Fibroblast of the aortic adventitia (primary cell): Measurements from ENCODE around the gene NAV2. TPM values are rescaled to one million over a fixed set of nuclear protein-coding genes. Genes with fewer than 3 reads are reported as not detected.

Experiments used
- DNase-seq: peaks from one replicate; pipeline ENCODE4 v3.0.0-alpha.2; 2010; ENCODE audit warnings: low read depth
- H3K4me3 ChIP-seq: 2 replicates; pipeline ENCODE4 v1.5.1; 2011; ENCODE audit warnings: low read depth, mild to moderate bottlenecking, control low read depth, low read length, moderate library complexity
- total RNA-seq: library from RNA; depleted of rRNA; stranded (reverse); fragments of >200 nt; gene quantifications from 2 replicates; pipeline ENCODE4 v1.2.3, GENCODE V29; 2012; ENCODE audit warnings: low replicate concordance
- TF ChIP-seq, protein P1 (sequence below): IDR thresholded peaks from 2 replicates; pipeline ENCODE4 v1.5.1; 2011; ENCODE audit warnings: mild to moderate bottlenecking, low read length, control low read depth, inconsistent platforms; ENCODE audit not compliant: insufficient read depth

Gene NAV2
- total RNA-seq, 1 donor, result 44.6 TPM

DNA sequence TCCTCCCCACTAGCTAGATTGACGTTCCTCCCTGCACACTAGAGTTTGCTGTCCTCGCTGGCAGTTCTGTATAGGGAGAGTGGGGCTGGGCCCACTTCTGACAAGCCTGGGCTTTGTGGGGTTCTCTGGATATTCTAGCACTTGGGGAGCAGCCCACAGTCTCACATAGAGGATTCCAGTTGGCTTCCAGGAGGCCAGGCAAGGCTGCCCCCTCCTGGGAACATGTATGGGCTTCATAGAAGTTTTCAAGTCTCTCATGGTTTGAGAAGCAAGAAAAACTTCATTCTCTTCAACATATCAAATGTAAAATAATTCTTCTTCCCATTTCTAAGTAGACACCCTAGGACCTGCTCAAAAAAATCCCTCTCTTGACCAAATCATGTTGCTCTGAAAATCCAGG is 87.5 kb downstream of the NAV2 start:
- no peak overlapping the region for H3K4me3 ChIP-seq
- TF ChIP-seq, protein P1, sequence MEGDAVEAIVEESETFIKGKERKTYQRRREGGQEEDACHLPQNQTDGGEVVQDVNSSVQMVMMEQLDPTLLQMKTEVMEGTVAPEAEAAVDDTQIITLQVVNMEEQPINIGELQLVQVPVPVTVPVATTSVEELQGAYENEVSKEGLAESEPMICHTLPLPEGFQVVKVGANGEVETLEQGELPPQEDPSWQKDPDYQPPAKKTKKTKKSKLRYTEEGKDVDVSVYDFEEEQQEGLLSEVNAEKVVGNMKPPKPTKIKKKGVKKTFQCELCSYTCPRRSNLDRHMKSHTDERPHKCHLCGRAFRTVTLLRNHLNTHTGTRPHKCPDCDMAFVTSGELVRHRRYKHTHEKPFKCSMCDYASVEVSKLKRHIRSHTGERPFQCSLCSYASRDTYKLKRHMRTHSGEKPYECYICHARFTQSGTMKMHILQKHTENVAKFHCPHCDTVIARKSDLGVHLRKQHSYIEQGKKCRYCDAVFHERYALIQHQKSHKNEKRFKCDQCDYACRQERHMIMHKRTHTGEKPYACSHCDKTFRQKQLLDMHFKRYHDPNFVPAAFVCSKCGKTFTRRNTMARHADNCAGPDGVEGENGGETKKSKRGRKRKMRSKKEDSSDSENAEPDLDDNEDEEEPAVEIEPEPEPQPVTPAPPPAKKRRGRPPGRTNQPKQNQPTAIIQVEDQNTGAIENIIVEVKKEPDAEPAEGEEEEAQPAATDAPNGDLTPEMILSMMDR, result peak; percentile 33
- DNase-seq, result no peak

DNA sequence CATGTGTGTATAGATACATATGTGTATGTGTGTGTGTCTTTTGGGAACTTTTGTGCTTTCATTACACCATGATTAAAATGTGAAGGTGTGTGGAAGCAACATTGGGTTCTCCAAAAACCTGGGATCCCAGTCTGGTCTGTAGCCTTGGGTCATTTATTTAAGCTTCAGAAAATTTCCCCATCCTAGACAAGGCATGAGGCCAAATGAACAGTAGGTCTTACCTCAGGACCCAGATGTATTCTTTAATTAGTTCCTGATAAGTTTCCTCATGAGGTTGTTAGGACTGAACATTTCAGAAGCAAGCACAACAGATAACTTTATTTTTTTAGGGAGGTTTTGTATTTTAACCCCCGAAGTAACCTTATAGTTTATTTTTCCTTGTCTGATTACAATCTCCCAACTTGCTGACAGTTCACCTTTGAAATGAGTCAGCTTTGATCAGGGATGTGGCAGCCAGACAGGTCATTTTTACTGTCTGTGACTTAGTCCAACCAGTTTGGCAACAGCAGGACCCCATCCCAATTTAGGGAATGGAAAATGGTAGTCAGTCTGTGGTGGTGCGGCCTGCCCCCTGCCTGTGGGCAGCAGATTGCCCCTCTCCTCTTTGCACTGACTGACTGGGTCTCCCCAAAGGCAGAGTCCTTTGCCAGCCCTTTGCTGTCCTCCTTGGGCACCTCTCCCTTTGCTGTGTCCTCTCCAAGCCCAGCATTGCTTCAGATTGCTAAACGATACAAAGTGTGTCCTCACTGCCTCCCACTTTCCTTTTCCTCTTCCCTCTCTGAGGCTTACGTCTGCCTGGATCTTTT is 88.3 kb downstream of the NAV2 start:
- no peak overlapping the region for H3K4me3 ChIP-seq
- peak; percentile 31 for DNase-seq
- TF ChIP-seq, protein P1, result peak; percentile 29

DNA sequence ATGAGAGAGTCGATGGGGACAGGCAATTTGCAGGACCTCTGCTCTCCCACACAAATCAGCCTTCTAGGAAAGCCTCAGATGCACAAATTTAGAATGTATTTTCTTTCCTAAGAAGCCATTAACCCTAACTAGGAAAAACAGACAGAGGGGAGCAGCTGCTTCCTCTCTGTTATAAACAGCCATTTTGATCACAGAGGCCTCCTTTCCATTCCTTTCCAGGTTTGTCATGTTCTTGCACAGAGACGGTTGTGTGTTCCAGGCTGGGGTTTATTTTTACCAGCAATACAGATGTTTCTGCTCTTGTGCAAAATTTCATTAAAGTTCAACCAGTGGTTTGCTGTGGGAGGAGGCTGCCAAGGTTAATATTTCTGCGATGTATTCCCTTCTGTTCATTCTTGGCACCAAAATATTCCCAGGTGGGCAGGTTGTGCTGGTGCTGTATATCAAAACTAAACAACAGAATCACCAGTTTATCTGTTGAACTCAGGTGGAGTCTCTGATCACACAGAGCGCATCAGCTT is 90.2 kb downstream of the NAV2 start:
- TF ChIP-seq, protein P1, result no peak
- no peak overlapping the region for H3K4me3 ChIP-seq
- peak; percentile 27 for DNase-seq

DNA sequence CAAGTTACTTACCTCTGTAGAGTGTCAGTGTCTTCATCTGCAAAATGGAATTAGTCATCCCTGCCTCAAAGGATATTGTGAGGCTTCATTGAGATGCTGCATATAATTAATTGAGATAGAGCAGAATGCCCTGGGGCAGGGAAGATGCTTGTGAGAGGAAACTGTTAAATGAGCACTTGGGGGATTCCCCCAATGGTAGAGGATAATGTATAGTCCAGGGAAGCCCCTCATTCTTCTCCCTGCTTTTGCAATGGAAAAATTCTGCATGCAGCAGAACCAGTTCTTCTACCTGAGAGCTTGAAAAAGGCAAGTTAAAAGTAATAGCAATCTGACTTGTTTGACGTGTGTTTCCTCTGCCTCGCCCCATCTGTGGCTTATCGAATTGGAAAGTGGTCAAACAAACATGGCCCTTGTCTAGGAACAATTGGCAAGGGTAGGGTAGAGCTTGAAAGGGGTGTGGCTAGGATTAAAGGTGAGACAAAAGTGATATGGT is 90.9 kb downstream of the NAV2 start:
- TF ChIP-seq, protein P1, result no peak
- DNase-seq, result no peak
- no peak overlapping the region for H3K4me3 ChIP-seq

DNA sequence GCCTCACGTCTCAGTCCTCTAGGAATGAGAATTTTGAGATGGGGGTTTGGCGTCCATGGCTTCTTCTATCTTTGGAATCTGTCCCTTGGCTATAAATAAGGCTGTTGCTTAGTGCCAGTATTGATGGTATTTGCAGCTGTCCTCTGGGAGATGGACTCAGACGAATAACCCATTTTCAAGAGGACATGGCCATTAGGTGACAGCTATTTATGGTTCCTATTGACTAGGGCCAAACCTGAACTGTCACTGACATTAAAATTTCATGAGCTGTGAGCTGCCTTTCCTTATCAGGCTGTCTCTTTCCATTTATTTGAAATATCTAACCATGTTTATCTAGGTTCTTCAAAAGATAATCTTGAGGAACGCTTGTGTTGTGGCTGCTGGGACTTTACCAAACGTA is 92.7 kb downstream of the NAV2 start:
- no peak for DNase-seq
- TF ChIP-seq, protein P1, result no peak

DNA sequence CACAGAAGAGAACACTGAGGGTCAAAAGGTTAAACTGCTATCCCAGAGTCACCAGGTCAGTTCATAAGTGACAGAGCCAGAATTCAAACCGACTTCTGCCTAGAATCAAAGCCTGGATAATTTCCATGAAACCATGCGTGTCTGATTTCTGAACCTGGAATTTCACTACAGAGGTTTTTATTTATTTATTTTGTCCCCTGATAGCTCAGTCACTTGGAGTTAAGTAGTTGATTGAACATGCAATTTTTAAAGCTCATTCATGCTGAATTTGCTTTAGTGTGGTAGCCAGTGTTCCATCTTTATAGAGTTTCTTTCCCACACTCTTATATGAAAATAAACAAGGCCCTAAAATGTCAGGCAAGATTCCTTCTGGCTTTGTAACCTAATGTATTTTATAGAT is 93.2 kb downstream of the NAV2 start:
- TF ChIP-seq, protein P1, result no peak
- no peak for DNase-seq
- no peak overlapping the region for H3K4me3 ChIP-seq

More for the DNA sequence above, 92.7 kb downstream of the NAV2 start:
- H3K4me3 ChIP-seq, result no peak overlapping the region
